Measurements from ENCODE around the gene ANGPTL2. TPM values are rescaled to one million over a fixed set of nuclear protein-coding genes. Genes with fewer than 3 reads are reported as not detected.

Gene ANGPTL2
- total RNA-seq, 1 donor from 2014 or later = 2.7 TPM

DNA sequence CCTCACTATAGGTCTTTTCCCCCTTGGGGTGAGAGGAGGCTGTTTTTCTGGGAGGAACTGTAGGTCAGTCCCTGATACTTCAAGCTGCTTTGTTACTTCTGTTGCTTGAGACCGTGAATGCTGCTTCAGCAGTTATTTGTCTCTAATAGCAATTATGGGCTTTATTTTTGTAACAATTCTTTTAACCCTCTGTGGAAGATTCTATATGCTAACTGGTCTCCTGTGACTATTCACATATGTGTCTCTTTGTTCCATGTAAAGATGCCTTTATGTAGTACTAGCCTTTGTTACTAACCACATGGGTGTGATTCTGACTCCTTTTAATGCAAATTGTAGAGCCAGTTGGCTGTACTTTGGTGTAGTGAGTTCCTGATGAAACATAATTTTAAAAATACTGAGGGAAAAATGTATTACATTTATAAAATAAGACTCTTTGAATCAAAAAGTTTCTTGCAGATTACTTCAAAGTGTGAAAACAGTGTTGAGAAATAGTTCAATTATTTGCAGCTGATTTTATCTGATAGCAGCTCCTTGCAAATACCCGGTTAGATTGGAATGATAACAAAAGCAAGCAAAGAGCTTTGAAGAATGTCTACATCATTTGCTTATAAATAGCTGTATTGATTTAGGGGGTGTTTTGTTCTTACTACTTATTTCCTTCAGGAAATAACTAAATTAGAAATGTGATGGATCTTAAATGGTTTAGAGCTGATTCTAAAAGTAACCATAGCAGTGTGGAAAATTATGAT is 46.6 kb downstream of the ANGPTL2 start:
- DNase-seq = no peak

DNA sequence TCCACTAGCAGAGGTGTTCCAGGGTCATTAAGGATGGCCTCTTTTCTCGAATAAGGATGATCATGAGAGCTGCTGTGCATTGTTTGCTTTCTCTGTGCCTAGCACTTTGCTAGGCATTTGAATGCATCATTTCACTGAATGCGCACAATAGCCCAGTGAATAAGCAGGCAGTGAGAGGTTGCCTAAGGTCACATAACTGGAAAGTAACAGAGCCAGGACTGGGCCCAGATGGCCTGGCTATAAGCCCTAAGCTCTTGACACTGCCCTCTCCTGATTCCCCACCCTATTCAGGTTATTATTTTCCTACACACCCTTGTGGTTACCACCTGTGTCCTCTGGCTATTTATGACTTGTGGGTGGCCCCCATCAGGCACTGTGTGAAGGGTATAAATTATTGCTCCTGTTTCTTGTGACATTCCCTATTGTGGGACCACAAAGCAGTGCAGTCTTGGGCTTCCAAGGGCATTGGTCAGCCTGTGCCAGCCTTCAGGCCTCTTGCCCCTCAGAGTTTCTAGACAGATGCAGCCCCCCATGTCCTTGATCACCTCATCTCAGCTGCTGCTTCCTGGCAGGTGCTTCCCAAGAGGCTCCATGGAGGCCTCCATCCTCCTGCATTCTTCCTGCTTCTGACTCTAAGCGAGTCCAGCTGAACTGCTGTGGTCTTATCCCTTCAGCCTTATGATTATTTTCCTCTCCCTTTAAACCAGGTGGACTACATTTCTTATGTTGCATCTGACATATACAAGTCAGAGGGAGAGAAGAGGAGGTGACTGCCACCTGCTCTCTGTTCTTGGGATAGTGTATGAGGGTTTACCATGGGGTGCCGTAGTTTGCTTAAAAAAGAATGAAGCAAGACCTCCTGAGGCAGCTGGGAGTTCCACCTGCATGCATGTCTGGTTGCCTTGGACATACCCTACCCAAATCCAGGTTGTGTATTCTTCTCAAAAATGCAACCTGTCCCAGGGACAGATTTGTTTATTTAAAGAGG is 47.6 kb downstream of the ANGPTL2 start:
- DNase-seq = peak; percentile 39

DNA sequence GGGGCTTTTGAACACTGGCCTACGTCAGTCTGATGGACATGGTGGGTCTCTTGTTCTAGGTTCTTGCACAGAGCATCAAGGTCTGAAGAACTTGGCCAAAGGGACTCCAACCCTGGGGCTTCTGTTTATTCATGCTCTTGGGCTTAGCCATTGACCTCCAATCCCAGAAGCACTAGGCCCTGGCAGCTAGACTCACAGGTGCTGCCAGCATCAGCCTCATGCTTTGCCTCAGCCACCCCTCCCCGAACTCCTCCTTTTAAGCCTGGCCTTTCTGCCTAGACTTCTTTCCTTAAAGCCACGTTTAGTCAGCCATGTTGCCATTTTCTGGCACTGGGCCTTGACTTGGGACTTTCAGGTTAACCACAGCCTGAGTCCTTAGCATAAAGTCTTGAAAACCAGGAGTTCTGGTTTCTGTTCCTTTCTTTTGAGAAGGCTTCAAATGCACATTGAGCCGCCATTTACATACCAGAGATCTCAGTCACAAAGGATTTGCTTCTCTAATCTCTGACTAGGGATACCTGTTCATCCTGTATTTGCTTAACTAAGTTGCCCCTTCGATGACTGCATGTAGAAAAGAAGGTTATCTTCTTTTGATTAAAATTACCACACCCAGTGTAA is 54.7 kb downstream of the ANGPTL2 start:
- DNase-seq = no peak

DNA sequence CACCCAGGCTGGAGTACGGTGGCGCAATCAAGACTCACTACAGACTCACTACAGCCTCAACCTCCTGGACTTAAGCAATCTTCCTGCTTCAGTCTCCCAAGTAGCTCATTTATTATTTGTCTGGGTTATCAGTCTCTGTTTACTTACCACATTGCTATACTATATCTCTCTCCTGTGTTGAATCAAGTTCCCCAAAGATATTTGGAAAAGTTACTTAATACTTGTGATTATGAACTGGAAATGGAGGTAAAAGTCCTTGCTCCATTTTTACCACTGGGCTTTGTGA is 55.6 kb downstream of the ANGPTL2 start:
- no peak for DNase-seq

DNA sequence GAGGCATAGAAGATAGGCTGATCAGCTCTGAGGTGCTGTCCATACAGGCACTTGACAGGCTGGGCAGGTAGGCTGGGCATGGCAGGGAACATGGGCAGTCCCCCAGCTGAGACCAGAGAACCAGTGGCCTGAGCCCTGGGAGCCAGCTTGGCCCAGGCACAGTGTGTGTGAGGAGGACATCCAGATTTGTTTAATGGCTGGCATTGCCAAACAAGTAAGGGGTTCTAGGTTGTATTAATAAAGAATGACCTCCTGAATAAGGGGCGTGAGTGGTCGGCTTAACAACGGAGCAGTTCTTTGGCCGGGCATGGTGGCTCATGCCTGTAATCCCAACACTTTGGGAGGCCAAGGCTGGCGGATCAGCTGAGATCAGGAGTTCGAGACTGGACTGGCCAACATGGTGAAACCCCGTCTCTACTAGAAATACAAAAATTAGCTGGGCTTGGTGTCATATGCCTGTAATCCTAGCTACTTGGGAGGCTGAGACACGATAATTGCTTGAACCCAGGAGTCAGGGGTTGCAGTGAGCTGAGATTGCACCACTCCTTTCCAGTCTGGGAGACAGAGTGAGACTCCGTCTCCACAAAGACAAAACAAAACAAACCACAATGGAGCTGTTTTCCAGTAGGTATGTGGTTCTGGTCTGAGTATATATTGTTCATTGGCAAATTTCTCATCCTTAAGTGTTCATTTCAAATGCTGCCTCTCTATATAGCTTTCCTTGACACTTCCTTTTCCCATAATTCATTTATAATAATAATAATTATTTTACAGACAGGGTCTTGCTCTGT is 56.2 kb downstream of the ANGPTL2 start:
- DNase-seq = no peak

DNA sequence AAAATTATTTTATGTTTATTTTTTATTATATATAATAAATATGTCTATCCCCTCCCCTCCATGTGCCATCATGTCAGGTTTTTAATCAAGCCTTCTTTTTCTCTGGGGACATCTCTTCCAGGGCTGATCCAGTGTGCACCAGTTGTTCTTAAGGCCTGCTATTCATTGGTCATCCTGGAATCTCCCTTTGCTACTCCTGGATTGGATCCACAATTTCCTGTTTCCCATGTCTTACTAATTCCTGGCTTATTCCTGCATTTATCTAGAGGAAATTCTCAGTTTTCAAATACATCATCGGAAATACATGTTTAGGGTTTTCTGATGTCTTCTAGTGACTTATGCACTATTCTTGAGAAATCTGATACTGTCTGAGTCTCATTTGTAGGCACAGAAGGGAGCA is 56.8 kb downstream of the ANGPTL2 start:
- no peak for DNase-seq

DNA sequence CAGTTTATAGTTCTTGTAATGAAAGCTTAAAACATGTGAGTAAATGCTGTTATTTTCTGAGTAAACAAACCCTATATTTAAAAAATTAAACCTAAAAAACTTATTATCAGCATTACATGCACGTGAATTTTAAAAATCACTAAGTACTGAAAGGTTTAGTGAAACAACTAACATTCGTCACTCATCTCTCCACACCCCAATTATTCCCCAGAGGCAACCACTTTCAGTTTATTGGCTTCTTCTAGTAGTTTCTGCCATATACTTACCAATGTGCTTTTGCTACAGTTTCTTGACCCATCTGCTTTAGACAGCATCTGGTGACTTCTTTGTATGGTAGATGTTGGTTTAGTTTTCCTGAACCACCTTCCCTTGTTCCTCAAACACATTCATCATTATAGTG is 58.1 kb downstream of the ANGPTL2 start:
- DNase-seq = no peak

DNA sequence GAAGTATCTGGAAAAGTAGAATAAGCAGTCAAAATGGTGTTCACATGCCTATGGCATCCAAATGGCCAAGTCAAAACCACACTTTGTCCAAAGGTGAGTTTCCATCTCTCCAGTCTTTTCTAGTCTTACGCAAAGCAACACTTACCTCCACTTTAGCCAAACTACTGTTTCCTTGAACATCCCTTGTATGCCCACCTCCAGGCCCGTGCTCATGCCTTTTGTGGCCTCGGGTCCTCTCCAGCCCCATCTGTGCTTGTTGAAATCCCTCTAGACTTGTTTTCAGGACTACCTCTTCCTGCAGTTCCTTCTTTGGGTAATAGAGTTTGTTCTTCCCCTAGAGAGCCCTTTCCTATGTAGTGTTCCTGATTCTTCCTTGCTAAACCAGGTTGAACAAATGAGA is 61.0 kb downstream of the ANGPTL2 start:
- no peak for DNase-seq

DNA sequence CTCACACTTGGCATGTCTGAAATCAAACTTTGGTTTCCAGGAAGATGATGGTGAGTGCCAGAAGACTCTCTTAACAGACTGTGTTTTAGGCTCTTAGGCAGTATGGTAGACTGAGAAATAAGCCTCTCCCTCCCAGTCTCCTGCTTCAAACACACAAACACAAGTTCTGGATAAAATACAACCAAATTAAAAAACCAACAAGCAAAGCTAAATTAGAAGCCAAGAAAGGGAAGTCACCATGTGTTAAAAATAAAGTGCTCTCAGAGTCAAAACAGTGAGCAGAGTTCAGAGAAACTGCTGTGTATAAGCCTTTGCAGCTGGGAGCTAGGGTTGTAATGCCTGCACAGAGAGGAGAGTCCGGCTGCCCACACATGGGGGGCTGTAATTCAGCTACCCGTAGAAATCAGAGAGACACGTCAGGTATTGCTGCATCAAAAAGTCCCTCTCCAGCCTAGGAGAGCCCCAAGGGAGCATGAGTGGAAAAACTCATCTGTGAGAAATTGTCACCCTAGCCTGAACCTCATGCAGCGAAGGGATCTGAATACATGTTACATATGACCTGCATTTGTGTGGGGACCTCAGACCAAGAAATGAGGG is 62.6 kb downstream of the ANGPTL2 start:
- DNase-seq = no peak

DNA sequence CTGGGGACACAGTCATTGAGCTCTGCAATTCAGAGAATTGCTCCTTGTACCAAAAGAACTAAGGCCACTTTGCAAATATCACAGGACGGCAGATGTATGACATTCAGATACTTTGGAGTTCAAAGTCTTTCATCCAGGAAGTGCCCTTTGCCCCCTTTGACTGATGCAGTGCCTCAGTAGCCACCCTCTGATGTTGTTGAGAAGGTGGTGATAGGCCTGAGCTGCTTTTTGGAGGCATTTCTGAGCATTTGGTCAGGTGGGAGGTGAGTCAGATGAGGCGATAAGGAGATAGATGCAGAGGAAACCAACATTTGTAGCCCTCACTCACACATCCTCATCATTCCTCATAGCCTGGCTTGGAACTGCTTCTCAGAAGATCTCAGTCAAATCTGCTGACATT is 63.4 kb downstream of the ANGPTL2 start:
- DNase-seq = no peak

DNA sequence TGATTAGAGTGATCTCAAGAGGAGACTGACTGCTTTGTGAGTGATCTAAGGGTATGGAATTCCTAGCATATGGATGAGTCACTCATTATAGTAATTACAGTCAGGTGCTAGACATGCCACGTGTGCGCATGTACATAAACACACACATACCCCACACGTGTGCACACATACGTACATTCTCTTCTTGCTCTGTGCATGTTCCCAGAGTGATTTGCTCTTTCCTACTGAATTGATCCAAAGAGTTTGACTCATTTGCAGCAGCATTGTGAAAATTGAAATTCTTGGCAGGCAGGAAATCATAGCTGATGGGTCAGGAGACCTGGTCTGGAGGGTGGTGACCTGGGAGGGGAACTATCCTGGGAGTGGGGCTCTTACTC is 63.8 kb downstream of the ANGPTL2 start:
- no peak for DNase-seq

DNA sequence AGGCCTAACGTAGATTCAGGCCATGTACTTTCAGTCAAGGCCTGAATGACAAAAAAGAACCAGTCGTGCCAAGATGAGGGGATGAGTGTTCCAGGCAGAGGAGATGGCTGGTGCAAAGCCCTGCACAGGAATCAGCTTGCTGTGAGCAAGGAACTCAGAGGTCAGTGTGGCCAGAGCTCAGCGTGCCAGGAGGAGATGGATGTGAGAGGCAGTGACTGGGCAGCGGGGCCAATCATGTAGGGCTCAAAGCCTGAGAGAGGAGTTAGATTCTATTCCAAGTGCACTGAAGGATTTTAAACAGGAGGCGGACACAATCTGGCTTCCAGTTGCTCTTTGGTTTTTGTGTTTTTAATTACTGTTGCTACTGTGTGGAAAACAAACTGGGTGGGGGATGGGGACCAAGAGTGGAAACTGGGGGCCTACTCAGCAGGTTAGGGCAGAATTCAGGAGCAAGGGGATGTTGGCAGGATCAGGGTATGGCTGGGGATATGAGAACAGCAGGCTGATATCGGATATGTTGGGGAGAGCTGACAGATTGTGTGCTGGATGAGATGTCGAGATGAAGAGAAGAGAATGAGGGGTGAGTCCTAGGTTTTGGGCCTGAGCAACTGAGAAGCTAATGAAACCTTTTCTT is 64.3 kb downstream of the ANGPTL2 start:
- DNase-seq = no peak

DNA sequence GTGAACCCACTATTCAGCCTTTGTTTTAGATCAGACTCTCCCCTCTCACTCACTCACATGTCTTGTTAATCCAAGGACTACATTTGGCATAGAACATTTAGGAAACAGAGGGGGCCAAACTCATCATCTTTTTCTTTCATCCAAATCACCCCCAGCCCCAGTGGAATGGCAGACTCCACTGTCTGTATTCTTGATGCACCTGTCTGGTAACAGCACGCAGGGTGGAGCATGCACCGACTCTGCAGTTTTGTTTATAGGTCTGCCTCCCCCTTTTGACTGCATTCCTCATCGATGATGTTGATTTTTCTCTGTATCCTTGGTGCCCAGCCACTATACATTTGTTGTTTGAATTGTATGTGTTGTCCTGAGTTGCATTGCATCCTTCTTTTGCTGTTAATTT is 66.0 kb downstream of the ANGPTL2 start:
- no peak for DNase-seq

DNA sequence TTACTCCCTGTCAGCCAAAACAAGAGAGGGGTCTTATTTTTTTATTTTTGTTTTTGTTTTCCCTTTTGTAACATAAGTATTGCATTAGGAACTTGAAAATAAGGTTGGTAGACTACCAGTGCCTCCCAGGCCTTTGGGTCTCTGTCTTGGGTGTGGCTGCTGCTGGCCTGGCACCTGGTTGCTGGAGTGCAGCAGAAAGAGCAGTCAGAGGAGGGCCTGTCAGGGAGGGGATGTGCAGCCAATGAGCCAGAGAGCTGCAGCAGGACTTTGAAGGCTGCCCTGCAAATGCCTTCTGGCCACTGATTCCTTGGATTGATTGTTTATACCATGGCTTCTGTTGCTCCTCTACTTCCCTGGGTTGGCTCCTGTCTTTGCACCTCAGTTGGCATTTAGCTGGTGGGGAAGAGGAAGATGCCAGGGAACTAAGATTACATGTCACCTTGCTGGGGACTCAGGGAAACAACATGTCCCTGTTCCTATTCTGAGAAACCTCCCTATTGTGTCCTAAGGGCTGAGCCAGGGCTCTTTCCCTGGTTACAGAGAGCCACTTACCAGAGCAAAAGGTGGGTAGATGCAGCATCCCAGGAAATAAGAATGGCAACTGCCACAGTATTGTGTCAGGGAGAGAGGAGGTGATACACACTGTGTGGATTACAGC is 66.6 kb downstream of the ANGPTL2 start:
- no peak for DNase-seq

DNA sequence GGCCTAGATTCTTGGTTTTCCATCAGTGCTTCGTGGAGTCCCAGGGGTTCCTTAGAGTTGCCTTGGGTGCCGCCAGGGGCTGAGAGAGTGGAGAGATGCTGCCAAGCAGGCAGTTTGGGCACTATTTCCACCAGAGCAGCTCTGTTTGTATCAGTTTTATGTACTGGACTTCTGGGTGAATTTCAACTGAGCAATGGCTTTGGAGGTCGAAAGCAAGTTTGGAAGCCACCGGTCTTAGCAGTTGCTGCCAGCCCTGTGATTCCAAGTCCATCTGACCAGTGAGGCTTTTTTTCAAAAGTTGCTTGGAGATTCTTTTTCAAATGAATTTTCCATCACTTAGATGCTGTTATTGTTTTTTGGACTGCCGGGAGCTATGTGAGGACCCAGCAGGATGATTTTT is 68.5 kb downstream of the ANGPTL2 start:
- DNase-seq = no peak

DNA sequence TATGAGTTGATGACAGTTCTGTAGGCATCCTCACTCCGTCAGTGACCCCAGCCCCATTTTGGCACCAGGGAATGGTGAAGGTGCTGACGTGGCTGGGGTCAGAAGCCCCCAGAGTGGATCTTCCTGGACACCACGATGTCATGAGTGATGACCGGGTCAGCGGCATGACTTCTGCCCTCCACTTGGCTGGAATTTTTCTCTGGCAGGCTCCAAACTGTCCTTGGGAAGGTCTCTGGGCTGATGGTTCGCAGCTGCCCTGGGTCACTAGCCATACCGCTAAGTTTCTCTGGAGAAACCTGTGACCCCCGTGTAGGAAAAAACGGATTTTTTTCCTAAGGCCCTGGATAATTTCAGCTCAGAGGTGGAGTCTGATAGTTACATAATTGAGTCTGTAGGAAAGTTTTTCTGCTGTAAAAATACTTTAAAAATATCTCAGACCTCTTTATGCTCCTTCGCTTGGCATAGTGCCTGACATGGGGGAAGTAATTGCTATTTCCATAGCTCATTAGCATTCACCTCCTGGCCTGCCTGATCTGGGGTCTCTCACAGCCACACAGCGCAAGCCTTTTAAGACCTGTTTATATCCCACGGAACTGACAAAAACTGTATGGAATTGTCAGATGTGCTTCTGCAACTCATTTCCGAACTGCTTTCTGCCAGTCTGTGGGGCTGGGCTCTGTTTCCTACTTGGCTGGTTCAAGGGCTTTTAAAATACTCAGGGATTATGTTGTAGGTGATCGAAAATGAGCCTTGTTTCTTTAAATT is 69.2 kb downstream of the ANGPTL2 start:
- DNase-seq = no peak

DNA sequence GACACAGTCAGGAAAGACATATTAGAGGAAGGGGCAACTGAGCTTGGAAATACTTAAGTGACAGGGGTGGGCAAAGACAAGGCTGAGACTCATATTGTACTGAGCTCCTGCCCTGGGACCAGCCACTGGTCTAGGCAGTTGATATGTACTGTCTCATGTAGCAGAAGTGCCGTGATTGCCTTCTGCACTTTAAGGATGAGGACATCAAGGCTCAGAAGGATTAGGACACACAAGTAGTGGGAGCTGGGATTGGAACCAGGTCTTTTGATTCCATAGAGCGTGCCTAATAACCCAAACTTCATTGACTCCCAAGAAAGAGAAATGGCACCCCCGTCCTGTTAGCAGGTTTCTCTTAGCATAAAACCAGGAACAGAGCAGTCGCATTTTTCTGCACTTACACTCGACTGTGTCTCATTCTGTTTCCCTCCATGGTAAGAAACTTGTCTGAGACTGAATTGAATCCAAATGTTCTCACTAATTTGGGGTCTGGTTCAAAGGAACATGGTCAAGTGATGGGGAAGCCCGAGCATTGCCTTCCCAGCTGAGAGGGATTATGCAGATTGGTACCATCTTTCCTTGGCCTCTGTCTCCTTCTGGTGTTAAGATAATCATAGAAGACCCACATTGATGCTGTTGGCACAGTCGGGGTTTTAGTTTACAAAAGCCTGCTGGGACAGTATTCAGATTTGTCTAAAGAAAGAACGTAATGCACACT is 70.4 kb downstream of the ANGPTL2 start:
- DNase-seq = no peak

DNA sequence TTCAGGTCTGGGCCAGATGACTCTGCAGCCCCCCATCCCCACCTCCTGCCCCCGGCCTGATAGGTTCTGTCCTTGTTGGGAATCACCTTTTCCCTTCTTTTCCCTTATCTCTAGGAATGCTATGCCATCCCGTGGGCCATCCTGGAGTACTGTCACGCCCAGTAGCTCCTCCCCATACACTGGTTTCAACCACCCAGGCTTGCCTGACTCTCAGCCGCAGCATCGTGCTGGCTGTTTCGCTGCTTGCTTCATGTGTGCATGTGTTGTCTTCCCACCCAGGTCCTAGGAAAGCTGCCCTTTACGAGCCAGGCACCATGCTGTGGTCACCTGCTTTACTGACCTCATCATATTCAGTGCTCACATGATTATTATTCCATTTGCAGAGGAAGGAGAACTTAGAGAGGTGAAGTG is 71.8 kb downstream of the ANGPTL2 start:
- no peak for DNase-seq

DNA sequence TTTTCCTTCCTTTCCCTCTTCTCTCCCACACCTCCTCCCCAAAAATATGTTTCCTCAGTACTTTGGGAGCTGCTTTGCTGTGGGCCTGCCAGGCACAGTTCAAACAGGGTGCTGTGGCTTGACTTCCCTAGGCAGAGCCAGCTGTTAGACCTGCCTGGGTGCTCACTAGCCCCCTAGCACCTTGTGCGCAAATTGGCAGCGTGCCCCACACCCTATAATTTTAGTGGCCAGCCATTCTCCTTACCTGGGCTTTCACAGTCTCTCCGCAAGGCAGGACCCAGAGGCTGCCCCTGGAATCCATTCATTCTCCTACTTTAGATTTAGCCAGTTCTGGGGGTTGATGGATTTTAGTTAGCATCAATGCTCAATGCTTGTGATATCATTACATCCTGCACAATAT is 72.3 kb downstream of the ANGPTL2 start:
- no peak for DNase-seq

DNA sequence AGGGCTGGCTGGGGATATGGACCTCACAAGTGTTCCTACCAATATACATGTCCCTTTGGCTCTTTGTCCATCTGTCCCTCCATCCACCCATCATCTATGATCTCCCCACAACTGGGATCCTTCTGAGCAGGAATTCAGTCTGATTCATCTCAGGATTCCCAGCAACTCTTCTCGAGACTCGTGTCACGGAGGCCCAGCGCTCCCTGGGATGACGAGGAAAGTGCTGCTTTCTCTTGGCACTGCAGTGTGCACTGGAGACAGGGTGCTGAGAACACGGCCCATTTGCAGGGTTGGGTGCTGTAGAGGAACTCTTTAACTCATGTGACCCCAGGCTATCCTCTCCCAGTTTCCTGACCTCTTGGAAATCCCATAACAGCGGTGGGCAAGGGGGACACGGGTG is 72.9 kb downstream of the ANGPTL2 start:
- DNase-seq = no peak
